ENCODE measurements around the gene TXNDC15.
"Not testable (repeated sequence)": the region's sequence is repeated elsewhere in the genome, so short reads cannot be mapped to it uniquely, and the experiment has no call there.

The TXNDC15 gene

GRCh38 chr5:134878403-134878802, 4.2 kb downstream of the TXNDC15 start:
- no peak for DNase-seq

- no peak for DNase-seq
Measured at GRCh38 chr5:134879456-134879855, 5.3 kb downstream of the TXNDC15 start.

- not testable (repeated sequence) for DNase-seq
Measured at GRCh38 chr5:134880937-134881336, 6.8 kb downstream of the TXNDC15 start.

GRCh38 chr5:134881711-134882110, 7.5 kb downstream of the TXNDC15 start:
- not testable (repeated sequence) for DNase-seq

- no peak for DNase-seq
Measured at GRCh38 chr5:134887593-134888159, 13.5 kb downstream of the TXNDC15 start.

- no peak for DNase-seq
Measured at GRCh38 chr5:134889335-134889734, 15.2 kb downstream of the TXNDC15 start.

GRCh38 chr5:134891473-134891872, 17.3 kb downstream of the TXNDC15 start:
- no peak for DNase-seq

- DNase-seq: no peak
Measured at GRCh38 chr5:134892282-134892681, 18.1 kb downstream of the TXNDC15 start.

GRCh38 chr5:134892926-134893325, 18.8 kb downstream of the TXNDC15 start:
- DNase-seq: no peak

GRCh38 chr5:134893748-134894505, 19.8 kb downstream of the TXNDC15 start:
- no peak for DNase-seq

- no peak for DNase-seq
Measured at GRCh38 chr5:134902071-134902801, 28.1 kb downstream of the TXNDC15 start.

GRCh38 chr5:134904610-134905245, 30.6 kb downstream of the TXNDC15 start, which contains the start of gene PCBD2:
Gene PCBD2, plus strand, starts transcription at chr5:134905131. Its CDS starts 9 bp downstream, at chr5:134905140.
- peak; percentile 95 for DNase-seq

GRCh38 chr5:134905246-134905996, 31.2 kb downstream of the TXNDC15 start:
- DNase-seq: peak; percentile 47

GRCh38 chr5:134906811-134907210, 32.6 kb downstream of the TXNDC15 start:
- no peak for DNase-seq

GRCh38 chr5:134910752-134911151, 36.6 kb downstream of the TXNDC15 start:
- not testable (repeated sequence) for DNase-seq

- DNase-seq: no peak
Measured at GRCh38 chr5:134911285-134912206, 37.4 kb downstream of the TXNDC15 start.

- DNase-seq: no peak
Measured at GRCh38 chr5:134913254-134913653, 39.1 kb downstream of the TXNDC15 start.

- DNase-seq: no peak
Measured at GRCh38 chr5:134913795-134914194, 39.6 kb downstream of the TXNDC15 start.

- DNase-seq: no peak
Measured at GRCh38 chr5:134917070-134917815, 43.1 kb downstream of the TXNDC15 start.

GRCh38 chr5:134918861-134919260, 44.7 kb downstream of the TXNDC15 start:
- DNase-seq: no peak

Measured in GDM1 (cell line).